ENCODE results near the gene HCN3. TPM values are rescaled to one million over a fixed set of nuclear protein-coding genes. Genes with fewer than 3 reads are reported as not detected.

The HCN3 gene
- polyA plus RNA-seq, 1 donor: 18.3 TPM

DNA sequence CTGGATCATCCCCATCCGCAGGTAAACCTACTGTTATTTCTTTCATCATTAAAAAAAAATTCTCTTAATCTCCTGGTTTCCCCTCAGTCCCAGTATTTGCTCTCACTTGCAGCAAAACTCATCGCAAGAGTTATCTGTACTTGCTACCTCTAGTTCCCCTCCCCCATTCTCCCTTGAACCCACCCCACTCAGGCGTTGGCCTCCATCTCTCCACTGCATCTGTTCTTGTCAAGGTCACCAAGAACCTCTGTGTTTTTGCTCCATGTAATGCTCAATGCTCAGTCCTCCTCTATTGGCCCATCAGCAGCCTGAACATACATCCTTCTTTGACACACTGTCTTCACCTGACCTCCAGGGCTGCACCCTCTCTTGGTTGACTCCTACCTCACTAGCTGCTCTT is 19.4 kb downstream of the HCN3 start:
- 100% methylated on average over 2 of the region's 3 CpGs for WGBS (ENCODE audit: insufficient coverage, low lambda C conversion rate)
- no peak overlapping the region for H3K27ac ChIP-seq (ENCODE audit: low read length)

DNA sequence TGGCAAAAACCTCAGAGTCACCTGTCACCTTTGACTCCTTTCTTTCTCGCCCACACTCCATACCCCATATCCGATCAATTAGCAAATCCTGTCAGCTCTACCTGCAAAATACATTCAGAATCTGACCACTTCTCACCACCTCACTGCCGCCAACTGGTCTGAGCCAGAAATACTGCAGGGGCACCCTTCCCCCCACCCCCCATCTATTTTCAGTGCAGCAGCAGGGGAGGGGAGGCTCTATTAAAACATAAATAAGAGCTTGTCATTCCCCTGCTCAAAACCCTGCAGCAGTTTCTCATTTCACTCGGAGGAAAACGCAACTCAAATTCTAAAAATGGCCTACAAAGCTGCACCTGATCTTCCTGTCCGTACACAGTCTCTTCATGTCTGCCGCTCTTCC is 20.1 kb downstream of the HCN3 start:
- no peak overlapping the region for H3K4me3 ChIP-seq (ENCODE audit: low read length)
- 73% methylated on average over 4 of the region's 7 CpGs for WGBS (ENCODE audit: insufficient coverage, low lambda C conversion rate)
- DNase-seq: no peak
- peaks cover 6% of the 10 kb centered on the region for H3K36me3 ChIP-seq (ENCODE audit: control insufficient read depth, insufficient read depth, low read length)
- peaks cover 36% of the 10 kb centered on the region for H3K27me3 ChIP-seq (ENCODE audit: control insufficient read depth, insufficient read depth, low read length)
- H3K9me3 ChIP-seq (ENCODE audit: control insufficient read depth, low read depth, low read length): peaks cover 4% of the 10 kb centered on the region
- H3K4me1 ChIP-seq (ENCODE audit: control insufficient read depth, insufficient read depth, low read length): peaks cover 27% of the 10 kb centered on the region
- no peak overlapping the region for H3K27ac ChIP-seq (ENCODE audit: low read length)

More for the DNA sequence above, 19.4 kb downstream of the HCN3 start:
- H3K36me3 ChIP-seq (ENCODE audit: control insufficient read depth, insufficient read depth, low read length): peaks cover 6% of the 10 kb centered on the region
- H3K4me1 ChIP-seq (ENCODE audit: control insufficient read depth, insufficient read depth, low read length): peaks cover 23% of the 10 kb centered on the region
- no peak for DNase-seq
- H3K9me3 ChIP-seq (ENCODE audit: control insufficient read depth, low read depth, low read length): peaks cover 4% of the 10 kb centered on the region
- peaks cover 36% of the 10 kb centered on the region for H3K27me3 ChIP-seq (ENCODE audit: control insufficient read depth, insufficient read depth, low read length)
- no peak overlapping the region for H3K4me3 ChIP-seq (ENCODE audit: low read length)

DNA sequence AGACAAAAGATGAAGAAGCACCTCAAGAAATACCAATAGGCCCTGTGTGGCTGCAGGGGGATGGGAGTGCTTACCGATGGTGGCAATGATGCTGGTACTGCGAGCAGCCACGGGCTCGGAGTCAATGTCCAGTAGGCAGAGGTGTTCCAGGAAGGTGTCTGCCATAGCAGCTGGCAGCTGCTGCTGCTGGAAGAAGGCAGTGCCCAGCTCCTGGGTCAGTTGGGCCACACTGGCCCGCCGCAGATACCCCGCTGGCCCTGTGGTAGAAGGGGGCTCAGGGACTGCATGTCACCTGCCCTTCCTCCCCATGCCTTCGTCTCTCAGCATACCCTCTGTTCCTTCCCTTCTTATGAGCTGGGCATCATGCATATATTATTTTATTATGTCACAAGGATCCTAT is 22.8 kb downstream of the HCN3 start:
- Histone ChIP-seq H3K4me1 (ENCODE audit: control insufficient read depth, insufficient read depth, low read length) (peaks cover 34% of the 10 kb centered on the region), H3K4me3 (ENCODE audit: low read length) (peak overlapping the region; percentile 16), H3K36me3 (ENCODE audit: control insufficient read depth, insufficient read depth, low read length) (peaks cover 3% of the 10 kb centered on the region), H3K9me3 (ENCODE audit: control insufficient read depth, low read depth, low read length) (peaks cover 4% of the 10 kb centered on the region), H3K27me3 (ENCODE audit: control insufficient read depth, insufficient read depth, low read length) (peaks cover 22% of the 10 kb centered on the region), H3K27ac (ENCODE audit: low read length) (peak overlapping the region; percentile 83)
- no peak for DNase-seq
- no CpG with 5 or more reads among the region's 8 CpGs for WGBS (ENCODE audit: insufficient coverage, low lambda C conversion rate)

DNA sequence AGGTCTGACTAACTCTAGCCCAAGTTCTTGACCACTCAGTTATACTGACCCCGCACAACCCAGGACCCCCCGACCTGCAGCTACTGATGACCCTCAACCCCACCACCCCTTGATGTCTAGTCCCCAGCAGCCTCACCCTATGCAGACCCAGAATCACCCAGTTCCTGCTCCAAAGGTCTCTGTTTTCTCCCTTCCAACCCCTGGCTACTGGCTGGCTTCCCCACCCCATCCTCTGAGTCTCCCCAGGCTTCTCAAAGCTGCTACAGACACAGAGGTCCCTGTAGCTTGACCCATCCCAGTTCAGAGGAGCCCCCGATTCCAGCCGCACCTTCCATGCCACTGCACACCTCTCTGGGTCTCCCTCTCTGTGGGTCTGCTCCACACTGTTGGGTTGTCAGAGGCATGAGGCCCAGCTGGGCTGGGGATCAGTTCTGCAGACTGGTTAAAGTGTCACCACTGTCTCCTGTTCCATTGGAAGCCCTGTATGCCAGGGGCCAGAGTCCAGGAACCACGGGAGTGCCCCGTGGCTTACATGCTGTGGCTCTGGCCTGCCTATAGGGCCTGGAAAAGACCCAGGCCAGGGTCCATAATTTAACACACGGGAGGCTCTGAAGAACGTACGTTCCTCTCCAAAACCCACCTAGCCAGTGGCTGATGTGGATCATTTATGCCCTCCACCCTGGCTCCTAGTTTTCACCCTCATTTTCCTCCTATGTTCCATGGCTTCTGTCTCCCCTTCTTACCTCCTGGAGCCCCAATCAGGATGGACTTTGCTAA is 23.5 kb downstream of the HCN3 start:
- peak; percentile 86 to 94 for DNase-seq
- Histone ChIP-seq H3K36me3 (ENCODE audit: control insufficient read depth, insufficient read depth, low read length) (peaks cover 2% of the 10 kb centered on the region), H3K27me3 (ENCODE audit: control insufficient read depth, insufficient read depth, low read length) (peaks cover 15% of the 10 kb centered on the region), H3K9me3 (ENCODE audit: control insufficient read depth, low read depth, low read length) (no peaks in the 10 kb centered on the region), H3K4me3 (ENCODE audit: low read length) (peak overlapping the region; percentile 16), H3K27ac (ENCODE audit: low read length) (peak overlapping the region; percentile 83), H3K4me1 (ENCODE audit: control insufficient read depth, insufficient read depth, low read length) (peaks cover 34% of the 10 kb centered on the region)
- no CpG with 5 or more reads among the region's 9 CpGs for whole genome bisulfite sequencing (ENCODE audit: insufficient coverage, low lambda C conversion rate)

DNA sequence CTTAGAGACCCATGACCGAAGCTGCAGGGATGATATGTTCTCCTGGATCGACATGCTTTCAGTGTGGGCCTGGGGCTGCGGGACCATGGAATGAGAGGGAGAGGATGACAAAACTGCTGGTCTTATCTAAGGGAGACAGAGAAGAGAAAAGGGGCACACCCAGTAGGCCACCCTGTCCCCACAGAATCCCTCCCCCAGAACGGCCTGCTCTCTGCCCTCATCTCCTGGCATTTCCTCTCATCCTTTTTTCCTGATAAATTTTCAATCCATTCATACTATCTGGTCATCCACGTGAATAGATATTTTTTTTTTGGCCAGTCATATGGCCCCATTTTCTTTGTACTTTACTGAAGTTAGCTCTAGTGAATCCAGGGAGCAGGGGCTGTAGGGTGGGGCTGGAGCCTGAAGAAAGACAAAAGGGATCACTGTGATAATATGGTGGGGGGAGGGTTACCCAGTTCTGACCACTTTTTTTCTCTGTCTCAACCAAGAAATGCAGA is 24.1 kb downstream of the HCN3 start, which contains the start of gene PKLR:
TSS of gene PKLR (minus strand) at position 97 of the 500 bp plus-strand sequence. CDS start at position 54, 43 bp downstream.
- Histone ChIP-seq H3K27me3 (ENCODE audit: control insufficient read depth, insufficient read depth, low read length) (peaks cover 9% of the 10 kb centered on the region), H3K36me3 (ENCODE audit: control insufficient read depth, insufficient read depth, low read length) (no peaks in the 10 kb centered on the region), H3K4me3 (ENCODE audit: low read length) (peak within 1 kb of the TSS; percentile 16), H3K27ac (ENCODE audit: low read length) (peak within 1 kb of the TSS; percentile 83), H3K9me3 (ENCODE audit: control insufficient read depth, low read depth, low read length) (no peaks in the 10 kb centered on the region), H3K4me1 (ENCODE audit: control insufficient read depth, insufficient read depth, low read length) (peaks cover 34% of the 10 kb centered on the region)
- 67% methylated on average over 1 of the region's 5 CpGs for WGBS (ENCODE audit: insufficient coverage, low lambda C conversion rate)
- no peak for DNase-seq

DNA sequence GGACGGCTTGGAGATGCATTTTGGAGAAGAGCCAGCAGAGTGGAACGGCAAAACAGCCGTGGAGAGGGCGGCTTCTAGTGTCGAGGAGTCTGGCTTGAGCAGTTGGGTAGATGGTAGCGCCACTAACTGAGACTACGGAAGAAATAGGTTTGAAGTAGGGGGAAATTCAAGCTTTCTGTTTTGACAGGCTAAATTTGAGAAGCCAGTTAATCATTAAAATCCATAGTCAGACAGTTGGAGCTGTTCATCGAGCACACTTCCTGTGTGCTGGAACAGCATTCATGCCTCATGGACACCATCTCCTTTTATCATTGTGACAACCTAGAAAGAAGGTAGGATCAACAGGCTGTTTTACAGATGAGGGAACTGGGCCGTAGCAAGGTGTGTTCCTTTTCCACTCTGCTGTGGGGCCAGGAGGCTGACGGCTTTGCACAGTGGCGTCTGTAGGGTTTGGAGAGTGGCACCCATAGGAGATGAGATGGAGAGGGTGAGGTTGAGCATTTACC is 27.3 kb downstream of the HCN3 start:
- Histone ChIP-seq H3K27ac (ENCODE audit: low read length) (no peak overlapping the region), H3K4me1 (ENCODE audit: control insufficient read depth, insufficient read depth, low read length) (peaks cover 30% of the 10 kb centered on the region), H3K27me3 (ENCODE audit: control insufficient read depth, insufficient read depth, low read length) (no peaks in the 10 kb centered on the region), H3K4me3 (ENCODE audit: low read length) (no peak overlapping the region), H3K9me3 (ENCODE audit: control insufficient read depth, low read depth, low read length) (no peaks in the 10 kb centered on the region), H3K36me3 (ENCODE audit: control insufficient read depth, insufficient read depth, low read length) (no peaks in the 10 kb centered on the region)
- DNase-seq: peak in 1 of 2 donors; percentile 38
- WGBS (ENCODE audit: insufficient coverage, low lambda C conversion rate): 86% methylated on average over 4 of the region's 11 CpGs

DNA sequence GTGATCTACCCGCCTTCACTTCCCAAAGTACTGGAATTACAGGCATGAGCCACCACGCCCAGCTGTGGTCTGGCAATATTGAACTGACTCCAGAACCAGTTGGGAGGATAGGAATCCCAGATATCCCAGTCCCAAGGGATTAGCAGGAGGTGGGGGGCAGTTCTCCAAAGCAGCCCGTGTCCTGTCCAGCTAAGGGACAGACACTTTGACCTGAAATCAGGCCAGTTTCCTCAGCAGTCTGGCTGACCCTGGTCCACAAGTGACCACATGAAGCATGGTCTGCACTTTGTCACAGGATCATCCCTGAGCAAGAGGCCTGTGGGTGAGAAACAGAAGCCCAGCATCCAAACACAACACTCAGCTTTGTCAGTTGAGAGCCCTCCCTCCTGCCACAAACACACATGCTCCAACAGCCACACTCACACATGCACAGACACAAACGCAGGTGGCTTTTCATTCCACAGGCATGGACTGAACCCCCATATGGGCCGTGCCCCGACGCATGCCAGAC is 28.7 kb downstream of the HCN3 start:
- no CpG with 5 or more reads among the region's 7 CpGs for WGBS (ENCODE audit: insufficient coverage, low lambda C conversion rate)
- no peaks in the 10 kb centered on the region for H3K9me3 ChIP-seq (ENCODE audit: control insufficient read depth, low read depth, low read length)
- peaks cover 21% of the 10 kb centered on the region for H3K4me1 ChIP-seq (ENCODE audit: control insufficient read depth, insufficient read depth, low read length)
- H3K27me3 ChIP-seq (ENCODE audit: control insufficient read depth, insufficient read depth, low read length): no peaks in the 10 kb centered on the region
- no peak for DNase-seq
- peaks cover 3% of the 10 kb centered on the region for H3K36me3 ChIP-seq (ENCODE audit: control insufficient read depth, insufficient read depth, low read length)
- no peak overlapping the region for H3K27ac ChIP-seq (ENCODE audit: low read length)
- H3K4me3 ChIP-seq (ENCODE audit: low read length): no peak overlapping the region

DNA sequence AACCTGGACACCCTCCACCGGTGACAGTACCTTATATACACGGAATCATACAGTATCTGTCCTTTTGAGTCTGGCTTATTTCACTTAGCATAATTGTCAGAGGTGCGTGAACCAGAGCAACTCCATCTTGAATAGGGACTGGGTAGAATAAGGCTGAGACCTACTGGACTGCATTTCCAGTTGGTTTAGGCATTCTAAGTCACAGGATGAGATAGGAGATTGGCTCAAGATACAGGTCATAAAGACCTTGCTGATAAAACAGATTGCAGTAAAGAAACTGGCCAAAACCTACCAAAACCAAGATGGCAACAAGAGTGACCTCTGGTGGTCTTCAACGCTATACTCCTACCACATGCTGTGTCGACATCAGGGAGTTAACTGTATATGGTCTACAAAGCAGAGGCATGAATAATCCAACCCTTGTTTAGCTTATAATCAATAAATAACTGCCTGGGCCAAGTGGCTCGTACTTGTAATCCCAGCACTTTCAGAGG is 30.0 kb downstream of the HCN3 start:
- no peaks in the 10 kb centered on the region for H3K9me3 ChIP-seq (ENCODE audit: control insufficient read depth, low read depth, low read length)
- H3K4me1 ChIP-seq (ENCODE audit: control insufficient read depth, insufficient read depth, low read length): peaks cover 11% of the 10 kb centered on the region
- H3K4me3 ChIP-seq (ENCODE audit: low read length): no peak overlapping the region
- no CpG with 5 or more reads among the region's 6 CpGs for WGBS (ENCODE audit: insufficient coverage, low lambda C conversion rate)
- peak in 1 of 2 donors; percentile 30 for DNase-seq
- H3K27me3 ChIP-seq (ENCODE audit: control insufficient read depth, insufficient read depth, low read length): no peaks in the 10 kb centered on the region
- H3K27ac ChIP-seq (ENCODE audit: low read length): peak overlapping the region; percentile 84
- H3K36me3 ChIP-seq (ENCODE audit: control insufficient read depth, insufficient read depth, low read length): peaks cover 7% of the 10 kb centered on the region

DNA sequence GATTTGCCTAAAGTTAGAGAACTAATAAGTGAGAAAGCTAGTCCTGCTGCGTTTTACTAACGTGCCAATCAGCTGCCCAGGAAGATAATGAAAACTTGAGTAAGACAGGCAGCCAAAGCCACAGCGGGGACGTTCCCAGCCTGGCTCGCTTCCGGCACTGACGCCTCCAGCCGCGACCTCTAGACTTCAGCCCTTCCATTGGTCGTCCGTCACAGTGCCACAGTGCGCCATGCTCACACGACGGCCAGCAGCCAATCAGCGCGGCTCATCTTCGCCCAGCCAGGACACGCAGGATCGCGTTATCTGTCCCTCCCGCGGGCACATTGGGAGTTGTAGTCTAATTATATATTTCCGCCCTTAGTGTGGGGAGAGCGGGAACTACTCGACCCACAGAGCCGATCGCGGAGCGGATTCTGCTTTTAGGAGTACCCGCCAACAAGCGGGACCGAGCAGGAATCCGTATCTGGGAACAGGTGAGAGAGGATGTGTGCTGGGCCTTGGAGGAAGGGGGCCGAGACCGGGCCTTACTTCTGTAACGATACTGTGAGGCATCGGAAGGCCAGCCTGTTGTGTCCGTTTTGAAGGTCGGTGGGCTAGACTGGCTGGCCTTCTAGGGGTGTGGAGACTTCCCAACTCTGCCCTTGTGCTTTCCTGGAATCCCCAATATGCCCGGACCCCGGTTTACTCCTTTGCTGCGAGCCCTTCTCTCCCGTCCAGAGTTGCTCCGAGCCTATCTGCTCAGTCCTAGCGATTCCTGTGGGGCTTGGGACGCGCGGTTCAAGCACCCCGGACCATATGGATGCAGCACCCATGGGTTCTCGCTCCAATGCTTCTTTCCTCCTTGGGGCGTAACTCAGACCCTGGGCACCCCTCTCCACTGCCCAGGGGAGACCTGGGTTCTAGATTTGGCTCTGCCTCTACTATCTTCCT is 31.5 kb downstream of the HCN3 start, which contains the start of gene FDPS:
TSS of gene FDPS (plus strand) at position 374 of the 930 bp plus-strand sequence. CDS start 924 bp downstream, outside the sequence.
- WGBS (ENCODE audit: insufficient coverage, low lambda C conversion rate): no CpG with 5 or more reads among the region's 51 CpGs
- Histone ChIP-seq H3K4me3 (ENCODE audit: low read length) (peak within 1 kb of the TSS; percentile 64), H3K27ac (ENCODE audit: low read length) (peak within 1 kb of the TSS; percentile 84)

More for the DNA sequence above, 31.5 kb downstream of the HCN3 start, which contains the start of gene FDPS:
- Histone ChIP-seq H3K36me3 (ENCODE audit: control insufficient read depth, insufficient read depth, low read length) (peaks cover 10% of the 10 kb centered on the region), H3K27me3 (ENCODE audit: control insufficient read depth, insufficient read depth, low read length) (no peaks in the 10 kb centered on the region), H3K4me1 (ENCODE audit: control insufficient read depth, insufficient read depth, low read length) (peaks cover 11% of the 10 kb centered on the region), H3K9me3 (ENCODE audit: control insufficient read depth, low read depth, low read length) (no peaks in the 10 kb centered on the region)
- peak; percentile 99 to 100 for DNase-seq

Data from large intestine (tissue), 3 donors.